Gastroesophageal sphincter (tissue), 4 donors: ENCODE results near the gene DCDC2. TPM values are rescaled to one million over a fixed set of nuclear protein-coding genes. Genes with fewer than 3 reads are reported as not detected.
A peak's percentile ranks its signal among the peaks of the same experiment; 100 is the strongest.

ENCODE experiments used
- ATAC-seq: fragments of 150-250 bp; one replicate; pipeline ENCODE4 v1.9.1; 2016; ENCODE audit warnings: mild to moderate bottlenecking, moderate library complexity
- H3K27ac ChIP-seq, 4 donors: fragments of 200-600 bp; sonication (generic) in 3 of 4; 1 replicate in 3 of 4; 2 replicates in 1 of 4; pipeline ENCODE4 v1.5.1; 2016 to 2019
- H3K27me3 ChIP-seq: fragments of 200-600 bp; sonication (generic); one replicate; pipeline ENCODE4 v1.5.1; 2019
- H3K36me3 ChIP-seq, 2 donors: fragments of 200-600 bp; sonication (generic); one replicate each; pipeline ENCODE4 v1.5.1; 2019; ENCODE audit warnings: control low read depth in 1 of 2
- H3K4me1 ChIP-seq, 3 donors: fragments of 200-600 bp; sonication (generic); 1 replicate in 2 of 3; 2 replicates in 1 of 3; pipeline ENCODE4 v1.5.1; 2016 to 2019; ENCODE audit warnings: control low read depth in 2 of 3
- H3K4me3 ChIP-seq, 2 donors: fragments of 200-600 bp; sonication (generic); one replicate each; pipeline ENCODE4 v1.5.1; 2019; ENCODE audit warnings: mild to moderate bottlenecking in 1 of 2, moderate library complexity in 1 of 2
- H3K9me3 ChIP-seq, 3 donors: fragments of 200-600 bp; sonication (generic); one replicate each; pipeline ENCODE4 v1.5.1; 2017 to 2019; ENCODE audit warnings: control low read depth in 2 of 3
- EP300 ChIP-seq: sonication (generic); formaldehyde crosslinking; IDR thresholded peaks from one replicate; pipeline ENCODE4 v1.6.1; 2017; ENCODE audit warnings: antibody characterized with exemption, mild to moderate bottlenecking
- POLR2A ChIP-seq, 2 donors: fragments of 450-650 bp; IDR thresholded peaks; one replicate each; pipeline ENCODE4 v1.6.1; 2017; ENCODE audit warnings: antibody characterized with exemption in 2 of 2, mild to moderate bottlenecking in 2 of 2, moderate library complexity in 1 of 2
- POLR2AphosphoS5 ChIP-seq: sonication (generic); formaldehyde crosslinking; IDR thresholded peaks from one replicate; pipeline ENCODE4 v1.6.1; 2017; ENCODE audit warnings: antibody characterized with exemption
- WGBS, 2 donors: methylation state at CpG; one replicate each; pipeline ENCODE4 v1.1.5; 2018; ENCODE audit warnings: low coverage in 1 of 2; 5-methylcytosine and 5-hydroxymethylcytosine counted together
- total RNA-seq, 4 donors: library from RNA; depleted of rRNA; stranded (reverse); fragments of >200 nt; gene quantifications; one replicate each; pipeline ENCODE4 v1.1.0, GENCODE V29; 2016
- TF ChIP-seq, protein P1 (sequence below), 4 experiments: fragments of 200-600 bp in 2 of 4; fragments of 450-650 bp in 2 of 4; sonication (generic) in 1 of 4; IDR thresholded peaks; one replicate each; pipeline ENCODE4 v1.5.1; 2017 to 2019; ENCODE audit warnings: antibody characterized with exemption in 4 of 4, mild to moderate bottlenecking in 2 of 4, moderate library complexity in 2 of 4

Gene DCDC2
- total RNA-seq, 4 donors from 2014 or later: 0.15 TPM; not detected in 3

DNA sequence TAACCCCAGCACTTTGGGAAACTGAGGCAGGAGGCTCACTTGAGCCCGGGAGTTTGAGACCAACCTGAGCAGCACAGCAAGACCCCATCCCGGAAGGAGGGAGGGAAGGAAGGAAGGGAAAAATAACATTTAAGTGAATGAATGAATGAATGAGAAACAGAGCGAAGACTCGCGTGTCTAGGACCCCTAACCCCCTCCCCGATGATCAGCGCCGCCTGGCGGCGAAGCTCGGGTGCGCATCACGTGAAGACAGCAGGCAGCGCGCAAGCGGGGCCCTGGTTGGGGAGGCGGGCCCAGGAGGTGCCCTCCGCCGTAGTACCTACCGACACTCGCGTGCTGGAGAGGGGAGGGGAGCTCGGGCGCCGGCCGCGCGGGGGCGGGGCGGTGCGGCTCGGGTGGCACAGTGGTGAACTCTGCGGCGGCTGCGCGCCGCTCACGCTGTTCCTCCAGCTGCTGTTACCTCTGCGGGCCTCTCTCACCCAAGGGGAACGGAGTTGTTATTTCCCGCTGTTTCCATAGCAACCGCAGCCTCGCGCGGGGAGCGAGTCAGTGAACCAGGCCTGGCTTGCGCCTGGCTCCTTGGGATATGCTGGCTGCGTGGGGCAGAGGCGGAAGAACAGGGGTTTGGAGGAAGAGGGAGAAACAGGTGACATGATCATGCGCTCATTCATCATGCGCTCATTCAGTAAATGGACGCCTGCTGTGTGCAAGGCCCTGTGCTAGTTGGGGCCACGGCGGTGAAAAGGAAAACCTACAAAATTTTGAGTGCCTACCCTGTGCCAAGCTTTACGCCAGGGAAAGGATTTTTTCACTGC, 2.0 kb upstream of the DCDC2 start:
- no peaks in the 10 kb centered on the region for H3K36me3 ChIP-seq
- no peak overlapping the region for H3K27ac ChIP-seq
- peaks cover under 1% of the 10 kb centered on the region for H3K27me3 ChIP-seq
- no peak for TF ChIP-seq POLR2AphosphoS5
- TF ChIP-seq, protein P1, sequence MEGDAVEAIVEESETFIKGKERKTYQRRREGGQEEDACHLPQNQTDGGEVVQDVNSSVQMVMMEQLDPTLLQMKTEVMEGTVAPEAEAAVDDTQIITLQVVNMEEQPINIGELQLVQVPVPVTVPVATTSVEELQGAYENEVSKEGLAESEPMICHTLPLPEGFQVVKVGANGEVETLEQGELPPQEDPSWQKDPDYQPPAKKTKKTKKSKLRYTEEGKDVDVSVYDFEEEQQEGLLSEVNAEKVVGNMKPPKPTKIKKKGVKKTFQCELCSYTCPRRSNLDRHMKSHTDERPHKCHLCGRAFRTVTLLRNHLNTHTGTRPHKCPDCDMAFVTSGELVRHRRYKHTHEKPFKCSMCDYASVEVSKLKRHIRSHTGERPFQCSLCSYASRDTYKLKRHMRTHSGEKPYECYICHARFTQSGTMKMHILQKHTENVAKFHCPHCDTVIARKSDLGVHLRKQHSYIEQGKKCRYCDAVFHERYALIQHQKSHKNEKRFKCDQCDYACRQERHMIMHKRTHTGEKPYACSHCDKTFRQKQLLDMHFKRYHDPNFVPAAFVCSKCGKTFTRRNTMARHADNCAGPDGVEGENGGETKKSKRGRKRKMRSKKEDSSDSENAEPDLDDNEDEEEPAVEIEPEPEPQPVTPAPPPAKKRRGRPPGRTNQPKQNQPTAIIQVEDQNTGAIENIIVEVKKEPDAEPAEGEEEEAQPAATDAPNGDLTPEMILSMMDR (IDR thresholded peaks at IDR 0.05): peak; percentile 37 to 73 (median 40)
- 9 to 32% methylated on average over 4 to 25 of the region's 55 CpGs for whole genome bisulfite sequencing, 2 donors
- peaks cover 0 to 28% (median 5%) of the 10 kb centered on the region in 3 donors for H3K4me1 ChIP-seq
- H3K9me3 ChIP-seq: no peaks in the 10 kb centered on the region
- peak; percentile 81 for ATAC-seq
- H3K4me3 ChIP-seq: peak overlapping the region; percentile 38 to 55

DNA sequence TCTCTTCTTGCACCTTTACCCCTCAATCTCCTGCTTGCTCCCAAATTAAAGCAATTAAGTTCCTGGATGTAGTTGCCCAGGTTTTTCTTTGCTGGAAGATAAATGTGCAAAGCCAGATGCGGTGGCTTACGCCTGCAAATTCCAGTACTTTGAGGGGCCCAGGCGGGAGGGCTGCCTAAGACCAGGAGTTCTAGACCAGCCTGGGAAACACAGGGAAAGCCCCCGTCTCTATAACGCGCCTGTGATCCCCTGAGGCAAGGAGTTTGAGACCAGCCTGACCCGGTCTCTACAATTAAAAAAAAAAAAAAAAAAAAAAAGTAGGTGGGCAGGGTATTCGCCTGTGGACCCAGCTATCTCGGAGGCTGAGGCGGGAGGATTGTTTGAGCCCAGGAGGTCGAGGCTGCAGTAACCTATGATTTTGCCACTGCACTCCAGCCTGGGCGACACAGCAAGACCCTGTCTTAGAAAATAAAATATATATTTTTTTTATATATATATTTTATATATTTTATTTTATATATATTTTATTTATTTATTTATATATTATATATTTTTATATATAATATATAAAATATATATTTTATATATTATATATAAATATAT, 461 bp upstream of the DCDC2 start:
- 55 to 60% methylated on average over 8 to 10 of the region's 12 CpGs for WGBS, 2 donors
- TF ChIP-seq, protein P1 (IDR thresholded peaks at IDR 0.05): no peak
- TF ChIP-seq POLR2AphosphoS5 (no peak), POLR2A (IDR thresholded peaks at IDR 0.05) (no peak), EP300 (no peak)
- no peak overlapping the region for H3K27ac ChIP-seq
- peak overlapping the region in 1 of 2 donors; percentile 43 for H3K4me3 ChIP-seq
- no peaks in the 10 kb centered on the region for H3K27me3 ChIP-seq
- H3K36me3 ChIP-seq: no peaks in the 10 kb centered on the region
- H3K9me3 ChIP-seq: no peaks in the 10 kb centered on the region
- ATAC-seq: no peak
- H3K4me1 ChIP-seq: peaks cover 0 to 28% (median 5%) of the 10 kb centered on the region in 3 donors

DNA sequence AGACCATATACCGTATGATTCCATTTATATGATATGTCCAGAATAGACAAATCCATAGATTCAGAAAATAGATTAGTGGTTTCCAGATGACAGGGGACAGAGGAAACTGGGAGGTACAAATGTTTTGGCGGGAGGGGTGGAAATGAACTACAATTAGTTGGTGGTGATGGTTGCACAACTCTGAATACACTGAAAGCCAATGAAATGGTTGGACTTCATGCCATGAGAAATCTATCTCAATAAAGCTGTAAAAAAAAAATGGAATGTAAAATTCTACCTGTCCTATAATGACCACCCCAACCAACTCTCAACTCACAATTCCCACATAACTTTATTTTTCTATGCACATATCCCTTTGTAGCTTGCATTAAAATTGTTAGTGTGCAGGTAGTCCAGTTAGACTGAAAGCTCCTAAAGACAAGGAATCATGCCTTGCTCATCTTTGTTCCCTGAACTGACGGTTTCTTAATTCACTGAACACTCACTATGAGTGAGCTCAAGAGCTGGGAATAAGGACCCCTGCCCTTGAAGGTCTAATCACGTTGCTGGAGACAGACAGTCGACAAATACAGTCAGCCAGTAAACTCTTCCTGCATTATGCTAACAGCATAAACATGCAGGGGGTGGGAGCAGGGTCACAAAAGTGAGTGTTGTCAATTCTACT, 1.4 kb downstream of the DCDC2 start:
- H3K27ac ChIP-seq: no peak overlapping the region
- no peak overlapping the region for H3K4me3 ChIP-seq
- H3K36me3 ChIP-seq: no peaks in the 10 kb centered on the region
- no peaks in the 10 kb centered on the region for H3K9me3 ChIP-seq
- ATAC-seq: no peak
- TF ChIP-seq EP300 (no peak), POLR2AphosphoS5 (no peak), POLR2A (IDR thresholded peaks at IDR 0.05) (no peak)
- TF ChIP-seq, protein P1 (IDR thresholded peaks at IDR 0.05): no peak
- H3K4me1 ChIP-seq: peaks cover 0 to 28% (median 5%) of the 10 kb centered on the region in 3 donors
- WGBS, 2 donors: 63 to 66% methylated on average over 4 to 5 of the region's 5 CpGs
- H3K27me3 ChIP-seq: no peaks in the 10 kb centered on the region

DNA sequence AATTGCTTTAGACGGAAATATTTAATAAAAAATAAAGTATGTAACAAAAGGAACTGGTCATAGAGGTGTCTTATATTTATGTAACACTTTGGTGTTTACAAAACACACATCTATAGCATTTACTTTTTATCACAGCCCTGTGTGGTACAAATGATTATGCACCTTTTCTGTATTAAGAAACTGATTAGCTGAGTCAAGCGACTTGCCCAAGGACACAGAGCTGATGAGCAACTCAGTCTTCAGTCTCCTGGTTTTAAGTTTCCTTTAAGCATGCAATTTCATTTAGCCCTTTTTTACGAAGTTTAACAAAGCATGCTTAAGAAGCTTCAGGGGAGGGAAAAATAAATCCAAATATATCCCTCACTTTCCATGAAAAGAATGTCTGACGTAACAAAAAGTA, 2.5 kb downstream of the DCDC2 start:
- Histone ChIP-seq H3K27me3 (no peaks in the 10 kb centered on the region), H3K36me3 (no peaks in the 10 kb centered on the region)
- WGBS, 2 donors: 52 to 57% methylated on average over 3 to 4 of the region's 4 CpGs

DNA sequence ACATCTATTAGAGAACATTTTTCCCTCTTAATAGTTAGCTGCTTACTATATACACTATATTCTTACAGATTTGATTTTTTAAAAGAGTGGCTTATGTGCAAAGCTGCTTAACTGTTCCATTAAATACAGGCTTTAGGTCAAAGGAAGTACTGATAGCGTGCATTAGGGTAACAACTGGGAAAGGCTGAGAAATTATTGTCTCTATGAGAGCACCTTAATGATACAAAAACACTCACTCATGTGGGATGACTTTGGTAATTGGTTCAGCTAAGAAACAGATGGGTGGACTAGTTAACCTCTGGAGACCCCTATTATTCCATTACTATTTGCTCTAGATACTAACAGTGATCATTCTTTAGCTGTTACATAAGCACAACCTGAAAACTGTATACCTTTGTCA, 4.0 kb downstream of the DCDC2 start:
- Histone ChIP-seq H3K27ac (no peak overlapping the region), H3K36me3 (no peaks in the 10 kb centered on the region), H3K9me3 (no peaks in the 10 kb centered on the region), H3K27me3 (no peaks in the 10 kb centered on the region), H3K4me3 (no peak overlapping the region), H3K4me1 (peaks cover 0 to 16% (median 0%) of the 10 kb centered on the region in 3 donors)
- 75% methylated on average over 1 of the region's 1 CpG for WGBS, 2 donors
- TF ChIP-seq POLR2AphosphoS5 (no peak), POLR2A (IDR thresholded peaks at IDR 0.05) (no peak), EP300 (no peak)
- TF ChIP-seq, protein P1 (IDR thresholded peaks at IDR 0.05): no peak
- no peak for ATAC-seq

More for the DNA sequence above, 2.5 kb downstream of the DCDC2 start:
- no peak overlapping the region for H3K4me3 ChIP-seq
- H3K4me1 ChIP-seq: peaks cover 0 to 25% (median 4%) of the 10 kb centered on the region in 3 donors
- TF ChIP-seq EP300: no peak
- TF ChIP-seq POLR2A (IDR thresholded peaks at IDR 0.05): no peak
- TF ChIP-seq POLR2AphosphoS5: no peak
- ATAC-seq: no peak
- H3K27ac ChIP-seq: no peak overlapping the region
- no peaks in the 10 kb centered on the region for H3K9me3 ChIP-seq
